ENCODE results near the gene DYRK4.
A peak's percentile ranks its signal among the peaks of the same experiment; 100 is the strongest.

DYRK4 gene

GRCh38 chr12:4630262-4630661 is 68.3 kb downstream of the DYRK4 start:
- Histone ChIP-seq H3K4me3 (ENCODE audit: low read length) (no peak overlapping the region), H3K9me3 (replicated peaks; ENCODE audit: low read length) (no peaks in the 10 kb centered on the region), H3K36me3 (ENCODE audit: insufficient read depth, low read length) (no peaks in the 10 kb centered on the region), H3K4me1 (ENCODE audit: control insufficient read depth, insufficient read depth, low read length) (no peaks in the 10 kb centered on the region), H3K9ac (ENCODE audit: low read depth, low read length) (no peak overlapping the region), H3K4me2 (ENCODE audit: low read length) (no peak overlapping the region), H3K27me3 (ENCODE audit: control insufficient read depth, insufficient read depth, low read length) (peaks cover 19% of the 10 kb centered on the region)

- Histone ChIP-seq H3K4me3 (ENCODE audit: low read length) (no peak overlapping the region), H3K27me3 (ENCODE audit: control insufficient read depth, insufficient read depth, low read length) (peaks cover 4% of the 10 kb centered on the region), H3K36me3 (ENCODE audit: insufficient read depth, low read length) (no peaks in the 10 kb centered on the region), H3K9ac (ENCODE audit: low read depth, low read length) (no peak overlapping the region), H3K4me1 (ENCODE audit: control insufficient read depth, insufficient read depth, low read length) (peaks cover 5% of the 10 kb centered on the region), H3K9me3 (replicated peaks; ENCODE audit: low read length) (no peaks in the 10 kb centered on the region), H3K4me2 (ENCODE audit: low read length) (no peak overlapping the region)
Observed at GRCh38 chr12:4643747-4644146, 81.7 kb downstream of the DYRK4 start.

- H3K27me3 ChIP-seq (ENCODE audit: control insufficient read depth, insufficient read depth, low read length): peaks cover 4% of the 10 kb centered on the region
- H3K9me3 ChIP-seq (replicated peaks; ENCODE audit: low read length): no peaks in the 10 kb centered on the region
- no peak overlapping the region for H3K9ac ChIP-seq (ENCODE audit: low read depth, low read length)
- no peak overlapping the region for H3K4me2 ChIP-seq (ENCODE audit: low read length)
- no peak overlapping the region for H3K4me3 ChIP-seq (ENCODE audit: low read length)
- H3K4me1 ChIP-seq (ENCODE audit: control insufficient read depth, insufficient read depth, low read length): peaks cover 8% of the 10 kb centered on the region
- no peaks in the 10 kb centered on the region for H3K36me3 ChIP-seq (ENCODE audit: insufficient read depth, low read length)
Observed at GRCh38 chr12:4645023-4645422, 83.0 kb downstream of the DYRK4 start.

GRCh38 chr12:4648104-4648500 is 86.1 kb downstream of the DYRK4 start:
- Histone ChIP-seq H3K27me3 (ENCODE audit: control insufficient read depth, insufficient read depth, low read length) (peaks cover 4% of the 10 kb centered on the region), H3K9ac (ENCODE audit: low read depth, low read length) (peak overlapping the region; percentile 91), H3K4me2 (ENCODE audit: low read length) (peak overlapping the region; percentile 91), H3K4me3 (ENCODE audit: low read length) (peak overlapping the region; percentile 82), H3K4me1 (ENCODE audit: control insufficient read depth, insufficient read depth, low read length) (peaks cover 15% of the 10 kb centered on the region), H3K9me3 (replicated peaks; ENCODE audit: low read length) (no peaks in the 10 kb centered on the region), H3K36me3 (ENCODE audit: insufficient read depth, low read length) (no peaks in the 10 kb centered on the region)

GRCh38 chr12:4648501-4649357 is 86.7 kb downstream of the DYRK4 start, which contains the start of the genes AKAP3 and NDUFA9:
Gene AKAP3 (minus strand): TSS chr12:4649051. CDS start chr12:4638196, 10,855 bp downstream.
Gene NDUFA9 (plus strand): TSS chr12:4649114. CDS start chr12:4649127, 13 bp downstream.
- H3K9ac ChIP-seq (ENCODE audit: low read depth, low read length): peak within 1 kb of the TSS; percentile 91
- H3K4me1 ChIP-seq (ENCODE audit: control insufficient read depth, insufficient read depth, low read length): peaks cover 15% of the 10 kb centered on the region
- peak within 1 kb of the TSS; percentile 82 for H3K4me3 ChIP-seq (ENCODE audit: low read length)
- H3K9me3 ChIP-seq (replicated peaks; ENCODE audit: low read length): no peaks in the 10 kb centered on the region
- H3K36me3 ChIP-seq (ENCODE audit: insufficient read depth, low read length): no peaks in the 10 kb centered on the region
- peak within 1 kb of the TSS; percentile 91 for H3K4me2 ChIP-seq (ENCODE audit: low read length)
- H3K27me3 ChIP-seq (ENCODE audit: control insufficient read depth, insufficient read depth, low read length): peaks cover under 1% of the 10 kb centered on the region

- no peaks in the 10 kb centered on the region for H3K9me3 ChIP-seq (replicated peaks; ENCODE audit: low read length)
- H3K4me3 ChIP-seq (ENCODE audit: low read length): peak overlapping the region; percentile 82
- H3K4me2 ChIP-seq (ENCODE audit: low read length): peak overlapping the region; percentile 91
- H3K27me3 ChIP-seq (ENCODE audit: control insufficient read depth, insufficient read depth, low read length): no peaks in the 10 kb centered on the region
- peaks cover 15% of the 10 kb centered on the region for H3K4me1 ChIP-seq (ENCODE audit: control insufficient read depth, insufficient read depth, low read length)
- H3K36me3 ChIP-seq (ENCODE audit: insufficient read depth, low read length): peaks cover 3% of the 10 kb centered on the region
- peak overlapping the region; percentile 91 for H3K9ac ChIP-seq (ENCODE audit: low read depth, low read length)
Observed at GRCh38 chr12:4649358-4649661, 87.3 kb downstream of the DYRK4 start.

- H3K9me3 ChIP-seq (replicated peaks; ENCODE audit: low read length): no peaks in the 10 kb centered on the region
- H3K36me3 ChIP-seq (ENCODE audit: insufficient read depth, low read length): peaks cover 28% of the 10 kb centered on the region
- no peak overlapping the region for H3K9ac ChIP-seq (ENCODE audit: low read depth, low read length)
- H3K4me3 ChIP-seq (ENCODE audit: low read length): no peak overlapping the region
- peaks cover 10% of the 10 kb centered on the region for H3K4me1 ChIP-seq (ENCODE audit: control insufficient read depth, insufficient read depth, low read length)
- H3K27me3 ChIP-seq (ENCODE audit: control insufficient read depth, insufficient read depth, low read length): no peaks in the 10 kb centered on the region
- H3K4me2 ChIP-seq (ENCODE audit: low read length): no peak overlapping the region
Observed at GRCh38 chr12:4653257-4653656, 91.2 kb downstream of the DYRK4 start.

GRCh38 chr12:4653691-4654090 is 91.7 kb downstream of the DYRK4 start:
- Histone ChIP-seq H3K27me3 (ENCODE audit: control insufficient read depth, insufficient read depth, low read length) (no peaks in the 10 kb centered on the region), H3K36me3 (ENCODE audit: insufficient read depth, low read length) (peaks cover 28% of the 10 kb centered on the region), H3K9ac (ENCODE audit: low read depth, low read length) (no peak overlapping the region), H3K4me1 (ENCODE audit: control insufficient read depth, insufficient read depth, low read length) (peaks cover 10% of the 10 kb centered on the region), H3K9me3 (replicated peaks; ENCODE audit: low read length) (no peaks in the 10 kb centered on the region), H3K4me3 (ENCODE audit: low read length) (no peak overlapping the region), H3K4me2 (ENCODE audit: low read length) (no peak overlapping the region)

Data from skeletal muscle satellite cell (primary cell).